ENCODE data around the gene LRRC23. TPM values are rescaled to one million over a fixed set of nuclear protein-coding genes. Genes with fewer than 3 reads are reported as not detected.

Gene LRRC23
- total and polyA plus RNA-seq, 7 donors = 5.3 to 21.0 (median 12.2) TPM

DNA sequence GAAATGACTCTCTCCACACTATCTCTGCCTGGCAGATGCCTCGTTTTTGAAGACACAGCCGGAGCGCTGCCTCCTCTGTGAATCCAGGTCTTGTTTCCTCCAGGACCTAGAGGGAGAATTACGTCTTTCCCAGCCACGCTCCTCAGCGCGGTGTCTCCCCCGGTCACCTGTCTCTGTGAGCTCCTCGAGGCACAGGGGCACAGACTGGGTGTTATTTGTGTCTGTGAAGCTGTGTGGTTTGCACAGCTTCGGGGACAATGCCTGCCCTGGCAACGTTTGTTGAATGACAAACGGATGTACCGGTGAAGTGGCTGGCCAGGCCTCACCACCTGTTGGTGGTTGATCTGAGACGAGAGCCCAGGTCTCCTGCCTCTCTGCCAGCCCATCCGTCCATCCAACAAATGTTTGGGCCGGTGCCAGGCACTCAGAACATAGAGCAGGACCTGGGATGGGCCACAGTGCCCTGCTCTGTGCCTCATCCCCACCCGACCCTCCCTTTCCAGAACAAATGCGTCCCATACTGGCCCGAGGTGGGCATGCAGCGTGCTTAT, 52.6 kb downstream of the LRRC23 start:
- peak; percentile 62 for DNase-seq
- WGBS, 2 donors = 83 to 88% methylated on average over 20 of the region's 20 CpGs
- TF ChIP-seq CTCF (IDR thresholded peaks at IDR 0.05) (no peak), POLR2AphosphoS5 (IDR thresholded peaks at IDR 0.05) (no peak), POLR2A (IDR thresholded peaks at IDR 0.05) (no peak), EP300 (IDR thresholded peaks at IDR 0.05) (no peak)
- Histone ChIP-seq H3K9me3 (no peaks in the 10 kb centered on the region), H3K36me3 (no peaks in the 10 kb centered on the region), H3K27me3 (no peaks in the 10 kb centered on the region), H3K4me1 (peaks cover 0 to 30% (median 21%) of the 10 kb centered on the region in 4 donors), H3K27ac (no peak overlapping the region), H3K4me3 (no peak overlapping the region)
- intact Hi-C loops (cut with DNase I) = no loop called here

- Histone ChIP-seq H3K27me3 (no peaks in the 10 kb centered on the region), H3K27ac (peak overlapping the region in 1 of 4 donors; percentile 50), H3K4me3 (no peak overlapping the region), H3K4me1 (peaks cover 0 to 36% (median 26%) of the 10 kb centered on the region in 4 donors), H3K36me3 (no peaks in the 10 kb centered on the region), H3K9me3 (no peaks in the 10 kb centered on the region)
- no peak for TF ChIP-seq CTCF (IDR thresholded peaks at IDR 0.05)
- TF ChIP-seq EP300 (IDR thresholded peaks at IDR 0.05) = no peak
- TF ChIP-seq POLR2AphosphoS5 (IDR thresholded peaks at IDR 0.05) = no peak
- no peak for TF ChIP-seq POLR2A (IDR thresholded peaks at IDR 0.05)
- WGBS, 2 donors = 83 to 88% methylated on average over 28 of the region's 28 CpGs
- peak; percentile 63 for DNase-seq
- intact Hi-C loops (cut with DNase I) = no loop called here
Observed at GRCh38 chr12:6957741-6958608, 53.4 kb downstream of the LRRC23 start.

GRCh38 chr12:6958609-6959057, 54.0 kb downstream of the LRRC23 start:
- Histone ChIP-seq H3K27ac (peak overlapping the region in 1 of 4 donors; percentile 50), H3K4me3 (no peak overlapping the region), H3K4me1 (peaks cover 0 to 36% (median 26%) of the 10 kb centered on the region in 4 donors), H3K36me3 (no peaks in the 10 kb centered on the region), H3K27me3 (no peaks in the 10 kb centered on the region), H3K9me3 (no peaks in the 10 kb centered on the region)
- TF ChIP-seq EP300 (IDR thresholded peaks at IDR 0.05) (no peak), POLR2AphosphoS5 (IDR thresholded peaks at IDR 0.05) (no peak), CTCF (IDR thresholded peaks at IDR 0.05) (no peak), POLR2A (IDR thresholded peaks at IDR 0.05) (no peak)
- peak; percentile 62 for DNase-seq
- 48 to 84% methylated on average over 10 of the region's 10 CpGs for WGBS, 2 donors
- intact Hi-C loops (cut with DNase I) = no loop called here

- TF ChIP-seq POLR2AphosphoS5 (IDR thresholded peaks at IDR 0.05) = no peak
- no peak for TF ChIP-seq EP300 (IDR thresholded peaks at IDR 0.05)
- no peak for TF ChIP-seq POLR2A (IDR thresholded peaks at IDR 0.05)
- no peaks in the 10 kb centered on the region for H3K9me3 ChIP-seq
- H3K27ac ChIP-seq = peak overlapping the region in 1 of 4 donors; percentile 50
- peaks cover 0 to 36% (median 25%) of the 10 kb centered on the region in 4 donors for H3K4me1 ChIP-seq
- 44 to 84% methylated on average over 24 of the region's 24 CpGs for whole genome bisulfite sequencing, 2 donors
- H3K36me3 ChIP-seq = no peaks in the 10 kb centered on the region
- no peaks in the 10 kb centered on the region for H3K27me3 ChIP-seq
- intact Hi-C loops (cut with DNase I) = no loop called here
- DNase-seq = peak; percentile 68
- H3K4me3 ChIP-seq = no peak overlapping the region
Observed at GRCh38 chr12:6959058-6959804, 54.6 kb downstream of the LRRC23 start.

All from sigmoid colon (tissue), 7 donors.